Liver (tissue), 5 donors: ENCODE measurements around the gene PSIP1. TPM values are rescaled to one million over a fixed set of nuclear protein-coding genes. Genes with fewer than 3 reads are reported as not detected.

Experiments
- polyA plus RNA-seq, 2 donors: library from polyadenylated mRNA; stranded (reverse) in 1 of 2; unstranded in 1 of 2; fragments of 200-250 nt in 1 of 2; fragments of >200 nt in 1 of 2; fragmentation: Nextera tagmentation in 1 of 2; extraction: Ambion mirVana in 1 of 2; gene quantifications; one replicate each; pipeline versions ENCODE4 v1.2.1 to v1.2.3, GENCODE V29; 2013 to 2015
- small RNA-seq: library from RNA; depleted of rRNA; stranded (forward); fragments of <200 nt; gene quantifications from one replicate; pipeline ENCODE3, GENCODE V24; 2014
- total RNA-seq, 2 donors: library from RNA; depleted of rRNA; stranded (reverse); fragments of >200 nt; gene quantifications; one replicate each; pipeline ENCODE4 v1.2.3, GENCODE V29; 2014
- donor health status: healthy.
- donor health status: healthy.
- donor health status: healthy.

Gene PSIP1
- total and polyA plus RNA-seq, 4 donors: 9.2 to 22.7 (median 13.2) TPM

Small RNA genes within 50 kb of the gene (small RNA-seq; reads per million reads assigned to genes)
- gene AL513423.1 (not detected), gene RN7SL98P (not detected), gene RNU6-246P (not detected), gene RNU6-319P (not detected)

Other genes with a start within 250 kb of the PSIP1 start
- 10 to 100 TPM in 1 of 2 donors, 1 to 10 TPM in 1; 2.4 to 11.7 TPM for gene TTC39B, start 203.8 kb downstream of the PSIP1 start, total RNA-seq
- gene TTC39B, start 203.8 kb downstream of the PSIP1 start, polyA plus RNA-seq: 1 to 10 TPM; 1.8 to 3.1 TPM
- gene SNAPC3, start 88.1 kb downstream of the PSIP1 start, total RNA-seq: 10 to 100 TPM; 18.9 to 19.6 TPM
- 1 to 10 TPM; 7.4 to 8.0 TPM for gene SNAPC3, start 88.1 kb downstream of the PSIP1 start, polyA plus RNA-seq
- gene CCDC171, start 42.1 kb upstream of the PSIP1 start, total RNA-seq: 1 to 10 TPM in 1 of 2 donors, under 1 TPM in 1; 0.67 to 1.1 TPM
- under 1 TPM; 0.13 to 0.19 TPM for gene CCDC171, start 42.1 kb upstream of the PSIP1 start, polyA plus RNA-seq